Activated T-helper 17 cell treated with anti-CD3 and anti-CD28 coated beads, Interleukin-2, amount 50 U/mL, for 72 hours (primary cell): ENCODE measurements around the gene MARK3. TPM values are rescaled to one million over a fixed set of nuclear protein-coding genes. Genes with fewer than 3 reads are reported as not detected.
A peak's percentile ranks its signal among the peaks of the same experiment; 100 is the strongest.

ENCODE experiments used
- ATAC-seq: fragments of 150-1000 bp; cut with Tn5 transposase; replicated peaks from 2 replicates; pipeline ENCODE4 v1.10.0; 2021; ENCODE audit warnings: mild to moderate bottlenecking, moderate library complexity
- H3K27ac Mint-ChIP-seq: one replicate; pipeline ENCODE4 v1.8.0; 2022; ENCODE audit warnings: mixed read lengths
- H3K27me3 Mint-ChIP-seq: one replicate; pipeline ENCODE4 v1.8.0; 2022; ENCODE audit warnings: mixed read lengths
- H3K36me3 Mint-ChIP-seq: one replicate; pipeline ENCODE4 v1.8.0; 2022; ENCODE audit warnings: low read depth, mild to moderate bottlenecking, mixed read lengths
- H3K4me1 Mint-ChIP-seq: one replicate; pipeline ENCODE4 v1.8.0; 2022; ENCODE audit warnings: mixed read lengths
- H3K4me3 Mint-ChIP-seq: one replicate; pipeline ENCODE4 v1.8.0; 2022; ENCODE audit warnings: mild to moderate bottlenecking, mixed read lengths
- H3K9me3 Mint-ChIP-seq: one replicate; pipeline ENCODE4 v1.8.0; 2022; ENCODE audit warnings: mixed read lengths
- total RNA-seq, 2 donors: library from RNA; stranded (reverse); gene quantifications; one replicate each; pipeline ENCODE4 v1.2.3, GENCODE V29; 2022

The MARK3 gene
- total RNA-seq, 2 donors from 2014 or later: 61.2 to 80.8 TPM

DNA sequence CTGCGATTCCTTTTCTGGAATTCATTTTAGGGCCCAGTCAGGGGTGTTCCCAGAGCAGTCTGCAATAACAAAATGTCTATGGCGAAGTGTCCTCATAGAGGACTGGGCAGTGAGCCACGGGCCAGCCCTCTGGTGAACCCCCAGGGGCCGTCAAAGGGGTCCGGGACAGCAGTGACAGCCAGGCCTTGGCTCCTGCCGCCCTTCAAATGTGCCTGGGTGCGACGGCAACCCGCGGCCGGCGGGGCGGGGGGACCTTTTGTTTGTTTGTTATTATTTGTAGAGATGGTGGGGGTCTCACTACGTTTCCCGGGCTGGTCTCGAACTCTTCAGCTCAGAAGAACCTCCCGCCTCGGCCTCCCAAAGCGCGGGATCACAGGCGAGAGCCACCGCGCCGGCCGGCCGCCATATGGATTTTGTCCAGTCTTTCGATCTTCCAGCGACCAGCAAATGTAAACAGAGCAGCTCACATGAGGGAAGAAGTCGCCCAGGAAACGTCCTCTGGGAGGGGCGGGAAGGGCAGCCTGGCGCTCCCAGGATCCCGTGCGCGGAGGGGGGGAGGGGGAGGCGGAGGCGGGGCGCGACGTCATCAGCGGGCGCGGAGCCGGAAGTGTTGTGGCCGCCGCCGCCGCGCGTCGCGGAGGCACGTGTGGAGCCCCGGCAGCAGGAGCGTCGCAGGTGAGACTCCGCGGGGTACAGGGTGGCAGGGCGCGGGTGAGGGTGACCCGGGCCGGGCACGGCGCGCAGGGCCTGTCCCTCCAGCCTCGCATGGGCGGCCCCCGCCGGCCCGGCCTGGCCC is 143.6 kb downstream of the MARK3 start, which contains the start of gene TRMT61A:
Gene TRMT61A, plus strand, starts transcription at position 610 of the 796 bp plus-strand sequence. CDS start 783 bp downstream, outside the sequence.
- Mint-ChIP-seq H3K4me1 (peaks cover 15% of the 10 kb centered on the region), H3K9me3 (no peaks in the 10 kb centered on the region), H3K27me3 (no peaks in the 10 kb centered on the region), H3K36me3 (peaks cover 9% of the 10 kb centered on the region), H3K27ac (peak within 1 kb of the TSS; percentile 97), H3K4me3 (peak within 1 kb of the TSS; percentile 91)
- ATAC-seq: peak; percentile 69

- no peak for ATAC-seq
- Mint-ChIP-seq H3K27me3 (no peaks in the 10 kb centered on the region), H3K9me3 (no peaks in the 10 kb centered on the region), H3K4me3 (peak overlapping the region; percentile 91), H3K4me1 (peaks cover 15% of the 10 kb centered on the region), H3K36me3 (peaks cover 9% of the 10 kb centered on the region), H3K27ac (peak overlapping the region; percentile 97)
Observed at GRCh38 chr14:103529383-103530365, 144.5 kb downstream of the MARK3 start.

DNA sequence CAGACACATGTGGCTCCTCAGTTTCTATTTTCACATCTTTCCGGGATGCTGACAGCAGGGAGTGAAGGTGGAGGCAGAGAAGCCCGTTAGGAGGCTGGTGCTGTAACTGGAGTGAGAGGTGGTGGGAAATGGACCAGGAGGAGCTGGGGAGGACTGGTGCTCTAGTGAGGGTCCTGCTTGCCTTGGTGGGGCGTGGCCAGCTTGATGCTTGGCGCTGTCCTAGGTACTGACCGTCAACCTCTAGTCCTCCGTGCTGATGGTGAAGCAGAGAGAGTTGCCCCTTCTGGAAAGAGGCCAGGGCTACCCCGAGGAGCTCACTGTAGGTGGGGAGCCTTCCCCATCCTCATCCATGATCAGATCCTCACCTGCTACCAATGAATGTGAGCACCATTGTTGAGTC is 145.2 kb downstream of the MARK3 start:
- H3K27me3 Mint-ChIP-seq: no peaks in the 10 kb centered on the region
- peak overlapping the region; percentile 91 for H3K4me3 Mint-ChIP-seq
- H3K36me3 Mint-ChIP-seq: peaks cover 9% of the 10 kb centered on the region
- no peak for ATAC-seq
- no peaks in the 10 kb centered on the region for H3K9me3 Mint-ChIP-seq
- peak overlapping the region; percentile 97 for H3K27ac Mint-ChIP-seq
- H3K4me1 Mint-ChIP-seq: peaks cover 15% of the 10 kb centered on the region

DNA sequence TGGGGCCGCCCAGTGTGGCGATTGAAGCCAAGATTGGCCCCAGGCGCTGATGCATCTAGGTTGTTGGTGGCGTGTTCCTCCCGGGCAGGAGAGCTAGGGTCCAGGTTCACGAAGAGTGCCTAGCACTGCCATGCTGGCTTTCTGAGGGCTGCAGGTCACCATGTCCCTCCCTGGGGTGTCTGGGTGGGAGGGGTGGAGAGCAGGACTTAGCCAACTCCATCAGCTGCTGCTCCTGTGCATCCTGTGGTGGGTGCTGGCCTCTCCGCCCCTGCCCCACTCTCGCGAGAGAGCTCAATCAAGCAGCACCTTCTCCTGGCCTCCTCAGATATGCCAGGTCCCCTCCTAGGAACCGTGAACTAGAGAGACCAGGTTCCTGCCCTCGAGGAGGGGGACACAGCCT is 145.6 kb downstream of the MARK3 start:
- Mint-ChIP-seq H3K4me1 (peaks cover 15% of the 10 kb centered on the region), H3K27me3 (no peaks in the 10 kb centered on the region), H3K36me3 (peaks cover 9% of the 10 kb centered on the region), H3K9me3 (no peaks in the 10 kb centered on the region), H3K4me3 (peak overlapping the region; percentile 91), H3K27ac (peak overlapping the region; percentile 33)
- no peak for ATAC-seq

GRCh38 chr14:103531421-103532215 is 146.4 kb downstream of the MARK3 start:
- H3K36me3 Mint-ChIP-seq: peaks cover 9% of the 10 kb centered on the region
- no peaks in the 10 kb centered on the region for H3K27me3 Mint-ChIP-seq
- peak overlapping the region; percentile 20 for H3K4me3 Mint-ChIP-seq
- no peak for ATAC-seq
- H3K4me1 Mint-ChIP-seq: peaks cover 15% of the 10 kb centered on the region
- H3K27ac Mint-ChIP-seq: peak overlapping the region; percentile 33
- H3K9me3 Mint-ChIP-seq: no peaks in the 10 kb centered on the region

- no peak overlapping the region for H3K27ac Mint-ChIP-seq
- peaks cover 9% of the 10 kb centered on the region for H3K36me3 Mint-ChIP-seq
Observed at GRCh38 chr14:103532216-103533136, 147.3 kb downstream of the MARK3 start.

DNA sequence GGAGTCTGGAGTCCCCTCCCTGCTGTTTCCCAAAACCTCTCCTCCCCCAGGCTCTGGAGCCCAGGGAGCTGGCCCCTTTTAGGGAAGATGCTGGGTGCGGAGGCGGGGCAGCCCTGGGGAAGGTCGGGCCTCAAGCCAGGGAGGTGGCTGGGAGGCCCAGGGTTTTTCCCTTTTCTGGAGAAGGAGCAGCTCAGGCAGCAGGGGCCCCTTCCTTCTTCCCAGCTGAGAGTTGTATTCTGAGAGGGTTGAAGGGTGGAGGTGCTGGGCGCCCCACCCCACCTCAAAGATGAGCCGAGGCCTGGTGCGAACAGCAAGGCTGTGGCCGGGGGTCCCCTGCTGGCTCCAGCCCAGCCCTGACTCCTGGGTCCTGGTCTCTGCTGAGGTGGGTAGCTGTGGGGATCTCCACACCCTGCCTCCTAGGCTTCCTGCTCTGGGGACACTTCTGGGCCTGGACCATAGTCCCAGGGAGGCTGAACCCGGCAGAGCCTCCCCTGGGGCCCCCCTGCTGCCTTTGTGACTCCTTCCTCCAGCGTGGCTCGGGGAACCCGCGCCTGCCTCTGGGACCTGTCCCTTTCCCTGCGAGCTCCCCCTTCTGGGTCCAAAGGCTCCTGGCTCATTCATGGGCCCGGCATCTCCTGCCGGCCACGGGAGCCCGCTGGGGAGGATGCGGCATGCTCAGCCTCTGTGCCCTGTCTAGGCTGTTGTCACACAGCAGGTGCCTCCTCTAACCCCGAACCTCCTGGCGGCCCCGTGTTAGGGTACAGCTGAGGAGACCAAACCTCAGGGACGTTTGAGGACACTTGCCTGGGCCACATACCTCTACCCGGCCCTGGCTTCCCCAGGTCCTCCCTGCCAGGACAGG is 148.2 kb downstream of the MARK3 start:
- no peaks in the 10 kb centered on the region for H3K9me3 Mint-ChIP-seq
- H3K27ac Mint-ChIP-seq: no peak overlapping the region
- H3K4me3 Mint-ChIP-seq: no peak overlapping the region

More at GRCh38 chr14:103532216-103533136, 147.3 kb downstream of the MARK3 start:
- H3K9me3 Mint-ChIP-seq: no peaks in the 10 kb centered on the region
- H3K4me1 Mint-ChIP-seq: peaks cover 10% of the 10 kb centered on the region
- ATAC-seq: no peak
- H3K4me3 Mint-ChIP-seq: no peak overlapping the region
- H3K27me3 Mint-ChIP-seq: no peaks in the 10 kb centered on the region

DNA sequence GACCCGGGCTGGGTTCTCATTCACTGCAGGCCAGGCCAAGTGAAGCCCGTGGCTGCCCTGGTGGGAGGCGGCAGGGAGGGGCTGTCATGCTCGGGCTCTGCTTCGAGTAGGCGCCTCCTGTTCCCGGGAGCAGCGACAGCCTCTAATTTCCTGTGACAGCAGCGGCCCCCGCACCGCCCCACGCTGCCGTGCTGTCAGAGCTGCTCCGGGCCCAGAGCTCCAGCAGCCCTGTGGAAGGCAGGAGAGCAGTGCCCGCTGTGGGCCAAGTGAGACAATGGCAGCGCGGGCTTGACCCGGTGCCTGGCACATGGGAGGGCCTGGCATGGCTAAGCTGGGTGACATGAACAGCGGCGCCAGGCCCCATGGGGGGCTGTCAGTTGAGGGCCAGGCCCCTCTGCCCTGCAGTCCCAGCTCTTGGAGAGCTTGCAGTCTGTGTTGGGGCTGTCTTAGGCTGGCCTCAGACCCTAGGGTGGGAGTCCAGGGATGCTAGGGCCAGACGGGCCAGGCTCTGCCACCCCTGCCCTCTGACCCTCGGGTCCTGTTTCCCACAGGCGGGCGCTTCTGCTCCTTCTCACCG is 148.9 kb downstream of the MARK3 start:
- H3K4me3 Mint-ChIP-seq: no peak overlapping the region
- no peak for ATAC-seq
- H3K27me3 Mint-ChIP-seq: no peaks in the 10 kb centered on the region
- peaks cover 9% of the 10 kb centered on the region for H3K36me3 Mint-ChIP-seq
- no peak overlapping the region for H3K27ac Mint-ChIP-seq
- peaks cover 8% of the 10 kb centered on the region for H3K4me1 Mint-ChIP-seq
- no peaks in the 10 kb centered on the region for H3K9me3 Mint-ChIP-seq

More for the DNA sequence above, 148.2 kb downstream of the MARK3 start:
- no peak for ATAC-seq
- H3K4me1 Mint-ChIP-seq: peaks cover 8% of the 10 kb centered on the region
- no peaks in the 10 kb centered on the region for H3K27me3 Mint-ChIP-seq
- H3K36me3 Mint-ChIP-seq: peaks cover 9% of the 10 kb centered on the region

DNA sequence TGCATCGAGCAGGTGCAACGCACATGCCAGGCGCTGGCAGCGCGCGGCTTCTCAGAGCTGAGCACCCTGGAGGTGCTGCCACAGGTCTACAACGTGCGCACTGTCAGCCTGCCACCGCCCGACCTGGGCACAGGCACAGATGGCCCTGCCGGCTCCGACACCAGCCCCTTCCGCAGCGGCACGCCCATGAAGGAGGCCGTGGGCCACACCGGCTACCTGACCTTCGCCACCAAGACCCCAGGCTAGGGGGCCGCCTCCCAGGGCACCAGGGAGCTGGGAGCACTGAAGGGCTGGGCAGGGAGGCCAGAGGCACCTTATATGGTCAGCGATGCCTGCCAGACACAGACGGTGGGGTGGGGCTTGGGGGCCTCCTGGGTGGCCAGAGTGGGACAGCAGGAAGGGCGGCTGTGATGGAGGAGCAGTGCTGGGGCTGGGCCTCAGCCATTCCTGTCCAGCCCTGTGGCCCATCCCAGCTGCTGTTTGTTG is 149.4 kb downstream of the MARK3 start:
- Mint-ChIP-seq H3K4me1 (peaks cover 8% of the 10 kb centered on the region), H3K4me3 (no peak overlapping the region), H3K27me3 (no peaks in the 10 kb centered on the region), H3K36me3 (peaks cover 6% of the 10 kb centered on the region), H3K27ac (no peak overlapping the region), H3K9me3 (no peaks in the 10 kb centered on the region)
- ATAC-seq: no peak

- no peak overlapping the region for H3K4me3 Mint-ChIP-seq
- H3K36me3 Mint-ChIP-seq: peaks cover 5% of the 10 kb centered on the region
- no peaks in the 10 kb centered on the region for H3K27me3 Mint-ChIP-seq
- no peak overlapping the region for H3K27ac Mint-ChIP-seq
- H3K4me1 Mint-ChIP-seq: peaks cover 6% of the 10 kb centered on the region
- no peaks in the 10 kb centered on the region for H3K9me3 Mint-ChIP-seq
- no peak for ATAC-seq
Observed at GRCh38 chr14:103535081-103535890, 150.1 kb downstream of the MARK3 start.

DNA sequence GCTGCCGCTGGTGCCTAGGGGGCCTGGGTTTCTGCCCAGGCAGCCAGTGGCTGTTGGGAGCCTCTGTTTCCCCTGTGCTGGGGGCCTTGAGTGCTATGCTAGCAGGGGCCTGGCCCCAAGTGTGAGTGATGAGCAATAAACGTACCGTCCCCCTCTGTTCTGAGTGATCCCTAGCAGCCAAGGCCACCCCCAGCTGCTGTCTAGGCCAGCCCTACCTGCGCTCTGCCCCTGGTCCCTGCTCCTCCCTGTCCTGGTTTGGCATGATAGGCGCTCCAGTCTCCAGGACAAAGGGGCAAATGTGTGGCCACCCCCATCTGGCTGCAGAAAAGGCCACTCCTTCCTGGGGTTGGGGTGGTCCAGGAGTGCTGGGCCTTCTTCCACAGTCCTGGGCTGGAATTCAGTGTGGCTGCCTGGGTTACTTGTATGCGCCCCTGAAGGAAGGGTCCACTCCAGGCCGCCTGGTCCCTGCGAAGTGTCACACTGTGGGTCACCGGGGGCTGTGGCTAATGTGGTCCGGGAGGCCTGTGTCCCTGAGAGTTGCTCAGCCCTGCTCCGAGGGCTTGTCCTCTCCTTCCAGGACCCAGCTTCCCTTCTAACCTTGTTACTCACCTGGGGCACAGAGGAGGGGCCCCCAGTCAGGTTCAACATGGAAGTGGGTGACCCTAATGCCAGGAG is 150.8 kb downstream of the MARK3 start:
- Mint-ChIP-seq H3K27ac (no peak overlapping the region), H3K27me3 (no peaks in the 10 kb centered on the region), H3K4me3 (no peak overlapping the region), H3K9me3 (no peaks in the 10 kb centered on the region), H3K36me3 (peaks cover 3% of the 10 kb centered on the region), H3K4me1 (peaks cover 2% of the 10 kb centered on the region)
- ATAC-seq: no peak
